ENCODE measurements around the gene NSDHL. TPM values are rescaled to one million over a fixed set of nuclear protein-coding genes. Genes with fewer than 3 reads are reported as not detected.

NSDHL gene
- total RNA-seq, 1 experiment from 2014 or later, result 24.5 TPM

DNA sequence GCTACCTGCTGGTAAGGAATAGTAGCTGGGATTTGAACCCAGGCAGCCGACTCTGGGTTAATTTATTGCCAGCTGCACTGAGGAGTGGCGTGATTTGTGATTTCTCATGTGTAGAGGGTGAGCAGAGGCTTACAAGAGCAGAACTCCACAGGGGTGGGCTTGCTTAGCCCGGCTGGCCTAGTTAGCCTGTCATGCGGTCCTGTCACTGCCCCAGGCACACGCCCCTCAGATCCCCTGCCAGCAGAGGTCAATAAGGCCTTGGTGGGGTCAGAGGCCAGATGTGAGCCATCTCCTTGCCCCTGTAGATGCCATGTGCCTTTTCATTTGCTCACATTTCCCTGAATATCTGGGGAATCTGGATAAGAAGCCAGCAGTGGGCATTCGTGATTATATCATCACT, 13.4 kb downstream of the NSDHL start:
- DNase-seq (ENCODE audit: low spot score), result no peak

- DNase-seq (ENCODE audit: low spot score), result no peak
Measured at GRCh38 chrX:152845618-152846240, 14.9 kb downstream of the NSDHL start.

DNA sequence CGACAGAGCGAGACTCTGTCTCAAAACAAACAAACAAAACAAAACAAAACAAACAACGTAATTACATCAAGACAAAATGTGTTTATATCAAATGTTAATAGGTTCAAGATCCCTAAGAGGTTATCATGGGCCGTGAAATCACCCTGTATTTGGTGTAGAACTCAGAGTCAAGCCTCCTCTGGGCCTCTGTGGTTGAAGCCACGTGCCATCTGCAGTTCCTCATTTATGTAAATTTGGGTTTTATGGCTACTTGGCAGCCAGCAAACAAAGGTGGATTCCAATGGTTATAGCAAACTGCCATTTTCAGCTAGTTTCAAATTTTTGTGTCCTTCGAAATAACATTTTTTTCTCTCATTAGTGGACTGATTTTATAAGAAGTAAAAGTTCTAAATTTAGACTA, 16.4 kb downstream of the NSDHL start:
- DNase-seq (ENCODE audit: low spot score), result no peak

DNA sequence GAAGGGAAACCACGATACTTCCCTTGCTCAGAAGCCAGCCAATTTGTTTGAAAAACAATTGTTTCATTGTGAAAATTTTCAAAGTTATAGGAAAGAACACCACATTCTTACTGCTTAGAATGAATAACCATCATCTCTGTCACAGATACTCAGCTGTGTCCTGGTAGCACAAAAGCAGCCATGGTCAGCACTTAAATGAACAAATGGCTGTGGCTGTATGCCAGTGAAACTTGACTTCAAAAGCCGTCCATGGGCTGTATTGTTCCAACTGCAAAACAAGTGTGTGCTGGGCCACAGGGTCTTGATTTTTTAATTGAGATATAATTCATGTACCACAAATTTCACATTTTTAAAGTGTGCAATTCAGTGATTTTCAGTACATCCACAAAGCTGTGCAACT, 19.6 kb downstream of the NSDHL start:
- DNase-seq (ENCODE audit: low spot score), result no peak

- no peak for DNase-seq (ENCODE audit: low spot score)
Measured at GRCh38 chrX:152853986-152854385, 23.1 kb downstream of the NSDHL start.

GRCh38 chrX:152861116-152861515, 30.3 kb downstream of the NSDHL start:
- no peak for DNase-seq (ENCODE audit: low spot score)

- DNase-seq (ENCODE audit: low spot score), result no peak
Measured at GRCh38 chrX:152861826-152862225, 31.0 kb downstream of the NSDHL start.

DNA sequence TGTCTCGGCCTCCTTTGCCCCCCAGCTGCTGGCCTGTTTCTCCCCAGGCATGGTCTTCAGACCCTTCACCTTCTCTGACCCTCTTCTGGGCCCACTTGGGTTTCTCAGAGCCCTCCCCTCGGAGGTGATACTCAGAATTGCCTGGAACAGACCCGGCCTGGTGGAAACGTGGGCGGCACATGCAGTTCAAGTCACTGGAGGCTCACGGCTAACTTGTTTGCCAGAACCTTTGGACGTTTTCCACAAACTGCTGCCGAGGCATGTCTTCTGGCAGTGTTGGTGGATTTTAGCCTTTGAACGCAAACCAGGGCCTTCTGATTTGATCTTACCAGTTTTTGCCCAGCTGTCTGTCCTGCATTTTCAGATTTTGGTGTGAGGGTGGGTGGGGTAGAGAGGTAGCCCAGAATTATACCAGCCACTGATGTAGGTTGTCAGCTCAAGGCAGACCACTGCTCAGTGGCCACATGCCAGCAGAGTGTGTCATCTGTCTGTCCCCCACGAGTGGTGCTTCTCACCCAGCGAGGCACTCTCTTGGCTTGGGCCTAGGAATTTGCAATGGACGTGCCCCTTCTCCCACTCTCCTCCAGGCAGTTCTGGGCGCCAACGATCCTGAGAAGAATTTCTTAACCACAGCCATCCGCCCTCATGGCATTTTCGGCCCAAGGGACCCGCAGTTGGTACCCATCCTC, 34.5 kb downstream of the NSDHL start:
- no peak for DNase-seq (ENCODE audit: low spot score)

GRCh38 chrX:152866386-152866785, 35.5 kb downstream of the NSDHL start:
- DNase-seq (ENCODE audit: low spot score), result no peak

GRCh38 chrX:152869972-152870371, 39.1 kb downstream of the NSDHL start:
- DNase-seq (ENCODE audit: low spot score), result no peak

GRCh38 chrX:152871260-152871659, 40.4 kb downstream of the NSDHL start:
- no peak for DNase-seq (ENCODE audit: low spot score)

DNA sequence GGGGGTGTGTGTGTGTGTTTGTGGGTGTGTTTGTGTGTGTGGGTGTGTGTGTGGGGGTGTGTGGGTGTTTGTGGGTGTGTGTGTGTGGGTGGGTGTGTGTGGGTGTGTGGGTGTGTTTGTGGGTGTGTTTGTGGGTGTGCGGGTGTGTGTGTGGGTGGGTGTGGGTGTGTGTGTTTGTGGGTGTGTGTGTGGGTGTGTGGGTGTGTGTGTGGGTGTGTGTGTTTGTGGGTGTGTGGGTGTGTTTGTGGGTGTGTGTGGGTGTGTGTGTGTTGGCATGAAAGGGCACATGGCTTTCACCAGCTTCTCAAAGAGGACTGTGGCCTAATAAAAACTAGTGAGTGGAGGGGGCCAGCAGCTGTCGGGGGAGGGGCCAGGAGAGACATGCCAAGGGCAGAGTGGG, 41.7 kb downstream of the NSDHL start:
- DNase-seq (ENCODE audit: low spot score), result no peak

DNA sequence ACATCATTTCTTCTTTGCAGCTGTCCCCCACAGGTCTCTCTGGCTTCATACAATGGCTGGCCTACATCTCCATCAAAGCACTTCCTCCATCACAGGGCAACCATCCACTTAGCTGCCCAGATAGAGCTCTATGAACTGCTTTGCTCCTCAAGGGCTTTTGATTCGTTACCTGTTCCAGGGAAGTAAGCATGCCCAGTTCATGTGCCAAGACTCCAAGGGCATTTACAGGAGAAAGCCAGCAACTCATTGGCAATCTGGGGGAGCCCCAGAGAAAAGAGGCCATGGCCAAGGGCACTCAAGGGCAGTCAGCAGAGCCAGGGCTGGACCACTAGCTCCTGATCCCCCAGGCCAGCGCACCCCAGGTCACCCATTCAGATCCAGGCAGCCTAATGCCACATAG, 42.5 kb downstream of the NSDHL start:
- DNase-seq (ENCODE audit: low spot score), result no peak

GRCh38 chrX:152876931-152877840, 46.3 kb downstream of the NSDHL start:
- no peak for DNase-seq (ENCODE audit: low spot score)

DNA sequence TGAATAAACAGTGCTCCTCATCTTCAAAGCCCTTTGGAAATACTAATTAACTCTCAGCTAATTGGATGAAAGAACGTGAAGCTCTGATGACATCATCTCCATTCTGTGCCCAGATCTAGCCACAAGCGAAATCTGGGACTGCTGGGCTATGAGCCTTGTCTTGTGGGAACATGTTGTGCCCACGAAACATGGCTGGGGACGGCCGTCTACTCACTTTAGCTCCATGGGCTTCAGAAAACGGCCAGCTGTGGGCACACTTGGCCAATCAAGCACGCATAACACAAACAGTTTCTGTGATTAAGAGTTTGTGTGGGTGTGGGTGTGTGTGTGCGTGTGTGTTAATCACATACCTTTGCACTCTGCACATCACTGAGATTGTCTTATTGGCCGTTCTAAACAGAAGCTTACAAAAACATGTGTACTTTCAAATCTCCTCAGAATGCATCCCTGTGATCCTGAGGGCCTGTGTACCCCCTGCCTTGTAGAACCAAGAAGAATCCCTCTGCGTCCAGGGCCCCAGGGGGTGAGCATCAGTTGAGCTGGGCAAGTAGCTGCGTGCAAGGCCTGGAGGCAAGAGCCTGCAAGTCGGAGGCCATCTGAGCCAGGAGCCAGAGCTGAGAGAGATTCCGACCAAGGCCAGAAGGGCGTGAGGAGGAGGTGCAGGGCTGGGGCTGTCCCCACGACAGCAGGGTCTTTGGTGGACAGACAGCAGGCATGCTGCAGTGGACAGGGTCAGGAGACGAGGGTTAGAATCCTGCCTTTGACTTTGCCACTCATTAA, 48.3 kb downstream of the NSDHL start:
- DNase-seq (ENCODE audit: low spot score), result no peak

DNA sequence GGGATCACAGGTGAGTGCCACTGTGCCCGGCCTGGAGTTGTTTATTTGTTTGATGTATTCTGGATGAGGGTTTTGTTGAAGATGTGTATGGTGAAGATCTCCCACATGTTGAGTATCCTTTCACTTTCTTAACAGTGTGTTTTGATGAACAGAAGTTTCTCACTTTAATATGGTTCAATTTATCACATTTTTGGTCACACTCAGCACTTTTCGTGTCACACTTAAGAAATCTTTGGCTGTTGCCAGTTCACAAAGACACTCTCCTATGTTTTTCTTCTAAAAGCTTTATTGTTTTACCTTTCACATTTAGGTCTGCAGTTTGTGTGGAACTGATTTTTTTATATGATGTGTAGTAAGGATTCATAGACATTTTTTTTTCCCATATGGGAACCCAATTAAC, 50.4 kb downstream of the NSDHL start:
- DNase-seq (ENCODE audit: low spot score), result no peak

DNA sequence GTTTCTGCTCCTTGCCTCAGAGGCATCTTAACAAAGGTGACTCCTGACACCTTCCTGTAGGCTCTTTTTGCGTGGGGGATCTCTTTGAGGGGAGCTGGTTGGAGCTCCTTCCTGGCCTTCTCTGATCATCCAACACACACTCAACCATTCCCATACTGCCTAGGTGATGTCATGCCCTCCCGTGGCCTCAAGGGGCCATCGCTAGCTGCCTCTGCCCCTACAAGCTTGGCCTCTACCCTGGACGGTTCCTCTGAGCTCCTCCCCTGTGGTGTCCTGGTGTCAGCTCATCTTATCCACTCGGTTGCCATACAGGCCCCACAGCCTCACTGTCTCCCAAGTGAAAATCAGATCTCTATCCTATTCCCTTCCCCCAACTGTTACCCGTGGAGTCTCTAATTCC, 53.3 kb downstream of the NSDHL start:
- no peak for DNase-seq (ENCODE audit: low spot score)

GRCh38 chrX:152886716-152887115, 55.9 kb downstream of the NSDHL start:
- no peak for DNase-seq (ENCODE audit: low spot score)

DNA sequence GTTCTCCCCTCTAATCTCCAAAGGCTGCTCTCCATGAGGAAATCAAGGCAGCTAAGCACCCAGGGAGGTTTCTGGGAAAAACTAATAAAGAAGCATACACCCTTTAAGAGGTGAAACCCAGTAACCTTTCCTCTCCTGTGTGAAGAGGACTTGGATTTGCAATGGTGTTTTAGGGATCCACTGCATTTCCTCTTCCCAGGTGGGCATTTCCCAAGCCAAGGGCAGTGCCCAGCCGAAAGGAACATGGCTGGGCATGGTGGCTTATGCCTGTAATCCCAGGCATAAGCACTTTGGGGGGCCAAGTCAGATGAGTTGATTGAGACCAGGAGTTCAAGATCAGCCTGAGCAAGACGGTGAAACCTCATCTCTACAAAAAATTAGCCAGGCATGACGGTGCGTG, 61.6 kb downstream of the NSDHL start:
- no peak for DNase-seq (ENCODE audit: low spot score)

DNA sequence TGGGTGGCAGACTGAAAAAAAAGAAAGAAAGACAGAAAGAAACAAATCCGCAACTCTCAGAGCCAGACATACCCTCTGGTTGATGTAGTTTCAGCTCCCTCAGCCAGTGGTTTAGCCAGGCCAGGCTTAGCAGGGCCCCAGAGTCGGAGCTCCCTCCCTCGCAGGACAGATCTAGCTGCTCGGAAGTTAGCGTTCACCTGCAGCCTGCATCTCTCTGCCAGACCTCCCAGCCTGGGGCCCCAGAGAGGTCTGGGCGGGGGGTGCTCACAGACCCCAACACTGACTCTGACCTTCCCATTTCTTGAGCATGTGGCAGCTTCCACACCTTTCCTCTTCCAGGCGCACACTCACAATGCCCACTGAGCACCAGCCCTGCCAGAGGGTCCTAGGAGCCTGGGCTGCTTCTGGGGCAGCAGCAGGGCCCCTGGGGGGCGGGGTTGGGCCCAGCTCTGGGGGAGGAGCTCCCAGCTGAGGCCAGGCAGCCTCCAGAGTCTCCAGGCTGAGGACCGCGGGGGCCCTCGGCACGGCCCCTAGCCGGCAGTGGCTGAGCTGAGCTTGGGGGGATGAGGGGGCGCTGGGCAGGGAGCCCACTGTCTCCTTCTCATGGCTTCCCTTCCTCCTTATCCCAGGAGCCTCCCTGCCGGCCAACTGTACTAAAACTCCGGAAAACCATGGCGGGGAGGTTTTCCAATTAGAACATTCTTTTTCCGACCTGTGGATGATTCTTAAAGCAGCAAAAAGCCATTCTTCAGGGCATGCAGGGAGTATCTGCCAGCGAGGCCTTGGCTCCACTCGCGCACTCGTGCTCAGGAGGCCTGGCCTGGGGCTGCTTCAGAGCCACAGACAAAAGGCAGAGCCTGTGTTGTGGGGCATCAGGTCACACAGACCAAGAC, 62.4 kb downstream of the NSDHL start:
- DNase-seq (ENCODE audit: low spot score), result no peak
